IPS-15b (cell line): ENCODE measurements around the gene LSP1.

Source experiments
- H3K27me3 ChIP-seq: one replicate; pipeline ENCODE4 v1.6.1; 2013; ENCODE audit warnings: low read length; ENCODE audit not compliant: control insufficient read depth, insufficient read depth
- H3K36me3 ChIP-seq: one replicate; pipeline ENCODE4 v1.6.1; 2013; ENCODE audit warnings: low read length; ENCODE audit not compliant: control insufficient read depth, insufficient read depth
- H3K4me1 ChIP-seq: one replicate; pipeline ENCODE4 v1.6.1; 2013; ENCODE audit warnings: mild to moderate bottlenecking, low read length; ENCODE audit not compliant: control insufficient read depth, insufficient read depth
- H3K4me3 ChIP-seq: one replicate; pipeline ENCODE4 v1.5.1; 2013; ENCODE audit warnings: low read depth, low read length
- H3K9ac ChIP-seq: one replicate; pipeline ENCODE4 v1.6.1; 2013; ENCODE audit warnings: low read depth, mild to moderate bottlenecking, low read length
- H3K9me3 ChIP-seq: one replicate; pipeline ENCODE4 v1.6.1; 2013; ENCODE audit warnings: mild to moderate bottlenecking, low read length; ENCODE audit not compliant: control insufficient read depth, insufficient read depth

LSP1 gene

DNA sequence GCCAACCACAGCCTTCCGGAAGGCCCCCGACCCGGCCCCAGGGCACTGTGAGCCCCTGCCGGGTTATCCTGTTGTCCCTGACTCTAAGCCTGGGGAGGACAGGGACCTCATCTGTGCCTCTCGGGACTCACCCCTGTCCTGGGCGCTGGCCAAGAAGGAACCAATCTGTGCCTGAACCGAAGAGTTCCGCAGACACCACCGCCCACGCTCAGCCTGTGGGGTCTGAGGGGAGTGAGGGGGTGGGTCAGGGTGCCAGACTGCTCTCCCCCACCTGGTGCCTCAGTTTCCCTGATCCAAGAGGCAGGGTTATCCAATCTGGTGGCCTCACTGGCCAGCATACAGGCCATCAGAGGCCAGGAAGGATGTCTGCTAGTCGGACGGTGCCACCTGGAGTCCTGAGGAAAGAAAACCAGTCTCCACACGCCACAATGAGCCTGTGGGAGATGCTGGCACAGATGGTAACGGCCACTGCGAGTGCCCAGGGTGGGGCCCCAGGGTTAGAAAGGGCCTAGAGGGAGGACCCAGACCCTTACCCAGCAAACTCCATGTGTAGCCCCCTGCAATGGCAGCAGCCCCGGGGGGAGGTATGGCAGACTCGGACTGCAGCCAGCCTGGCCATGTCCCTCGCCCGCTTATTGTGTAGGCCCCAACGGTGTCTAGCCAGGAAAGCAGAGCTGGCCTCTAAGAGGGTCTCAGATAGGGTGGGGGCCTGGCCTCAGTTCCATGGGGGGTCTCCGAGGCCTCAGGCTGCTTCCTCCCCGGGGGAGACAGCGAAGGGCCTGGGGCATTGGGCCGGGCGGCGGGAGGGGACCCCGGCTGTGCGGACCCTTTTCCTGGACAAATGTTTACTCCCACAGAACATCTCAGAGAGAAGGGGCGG lies 65.8 kb downstream of the LSP1 start:
- Histone ChIP-seq H3K4me1 (no peaks in the 10 kb centered on the region), H3K9me3 (no peaks in the 10 kb centered on the region), H3K4me3 (no peak overlapping the region), H3K9ac (no peak overlapping the region), H3K27me3 (no peaks in the 10 kb centered on the region), H3K36me3 (no peaks in the 10 kb centered on the region)

DNA sequence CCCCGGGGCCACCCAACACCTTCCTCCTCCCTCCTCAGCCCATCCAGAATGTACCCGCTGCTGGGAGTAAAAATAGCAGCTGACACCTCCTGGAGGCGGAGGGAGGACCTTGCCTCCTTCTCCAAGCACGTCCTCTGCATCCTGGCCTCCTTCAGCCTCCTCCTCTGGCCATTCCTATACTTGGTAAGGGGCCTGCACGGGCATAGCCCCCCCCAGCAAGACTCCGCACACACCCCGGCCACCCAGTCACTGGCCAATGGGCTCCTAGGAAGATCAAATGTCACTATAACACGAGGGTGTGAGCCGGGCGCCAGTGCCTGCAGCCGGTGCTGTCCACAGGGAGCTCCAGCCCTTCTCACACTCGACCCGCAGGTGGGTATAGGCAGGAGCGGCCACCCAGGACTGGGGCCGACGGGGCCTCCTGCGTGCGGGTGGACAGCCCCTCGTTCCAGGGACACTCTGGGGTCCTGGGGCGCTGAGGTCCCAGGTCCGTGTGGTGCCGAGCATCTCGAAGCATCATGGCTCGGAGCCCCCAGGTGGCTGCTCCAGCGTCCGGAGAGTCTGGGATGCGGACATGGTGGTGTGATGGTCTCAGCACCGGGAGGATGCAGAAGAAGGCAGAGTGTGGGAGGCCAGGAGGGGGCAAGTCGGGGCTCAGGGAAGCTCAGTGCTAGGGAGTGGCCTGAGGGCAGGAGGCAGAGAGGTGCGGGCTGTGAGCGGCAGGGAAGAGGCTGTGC lies 66.7 kb downstream of the LSP1 start, which contains the start of gene TNNT3:
Gene TNNT3, plus strand, starts transcription at position 313 of the 737 bp plus-strand sequence. CDS start 3,172 bp downstream, outside the sequence.
- Histone ChIP-seq H3K4me1 (no peaks in the 10 kb centered on the region), H3K4me3 (no peak within 1 kb of the TSS), H3K9ac (no peak within 1 kb of the TSS), H3K36me3 (no peaks in the 10 kb centered on the region), H3K27me3 (no peaks in the 10 kb centered on the region), H3K9me3 (no peaks in the 10 kb centered on the region)

DNA sequence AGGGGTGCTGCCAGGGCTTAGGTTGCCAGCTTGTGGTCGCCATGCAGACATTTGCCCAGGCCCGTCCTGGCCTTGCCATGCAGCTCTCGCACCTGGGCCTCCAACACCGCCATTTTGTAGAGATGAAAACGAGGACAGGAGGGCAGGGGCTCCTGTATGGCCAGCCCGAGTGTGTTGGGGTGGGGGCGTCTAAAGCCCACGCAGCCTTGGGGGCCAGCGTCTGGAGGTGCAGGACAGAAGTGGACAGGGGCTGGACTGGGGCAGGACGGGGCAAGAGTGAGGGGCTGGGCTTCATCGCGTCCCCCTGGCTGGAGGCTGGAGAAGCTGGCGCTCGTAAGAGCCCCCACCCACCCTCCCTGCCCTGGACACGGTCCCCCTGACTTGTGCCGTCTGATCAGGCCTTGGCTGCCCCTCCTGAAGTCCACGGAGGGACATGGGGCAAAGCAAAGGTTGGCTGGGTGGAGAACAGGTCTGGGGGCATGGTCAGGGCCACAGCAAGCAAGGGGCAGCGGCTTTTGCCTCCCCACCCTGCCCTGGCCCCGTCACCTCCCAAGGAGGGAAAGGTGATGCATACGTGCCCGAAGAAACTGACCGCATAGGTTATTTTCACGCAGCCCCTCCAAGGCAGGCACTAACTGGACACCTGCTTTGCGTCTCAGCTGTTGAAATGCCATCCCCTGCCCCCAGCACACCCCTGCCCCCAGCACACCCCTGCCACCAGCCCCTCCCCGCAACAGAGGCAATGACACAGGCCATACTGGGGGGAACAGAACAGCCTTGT lies 67.4 kb downstream of the LSP1 start:
- Histone ChIP-seq H3K4me3 (no peak overlapping the region), H3K9me3 (no peaks in the 10 kb centered on the region), H3K4me1 (no peaks in the 10 kb centered on the region), H3K27me3 (no peaks in the 10 kb centered on the region), H3K36me3 (no peaks in the 10 kb centered on the region), H3K9ac (no peak overlapping the region)

DNA sequence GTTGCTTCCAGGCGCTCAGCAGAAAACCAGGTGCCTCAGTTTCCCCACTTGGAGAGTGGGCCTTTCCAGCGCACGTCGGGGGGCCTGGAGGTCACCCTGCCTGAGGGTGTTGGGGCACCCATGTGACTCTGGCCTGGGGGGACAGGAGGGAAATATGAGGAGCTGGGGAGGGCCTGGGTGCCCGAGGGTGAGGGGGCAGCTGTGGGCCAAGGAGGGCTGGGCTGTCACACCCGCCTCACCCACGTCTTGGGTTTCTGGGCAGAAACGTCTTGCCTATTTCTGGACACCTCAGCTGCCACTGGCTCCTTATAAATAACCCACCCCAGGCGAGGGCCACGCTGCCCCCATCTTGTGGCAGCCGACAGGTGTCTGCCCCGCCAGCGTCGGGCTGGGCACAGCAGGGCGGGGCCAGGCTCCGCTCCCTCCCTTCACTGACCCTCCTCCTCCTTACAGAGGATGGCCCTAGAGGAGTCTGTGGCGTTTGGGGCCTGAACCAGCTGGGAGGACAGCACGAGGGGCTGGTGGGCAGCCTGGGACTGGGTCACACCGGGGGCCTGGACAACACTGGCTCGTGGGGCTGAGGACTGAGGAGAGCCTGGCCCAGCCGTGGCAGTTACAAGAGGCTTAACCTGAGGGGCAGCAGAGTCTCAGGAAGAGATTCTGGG lies 68.2 kb downstream of the LSP1 start:
- H3K4me1 ChIP-seq: no peaks in the 10 kb centered on the region

DNA sequence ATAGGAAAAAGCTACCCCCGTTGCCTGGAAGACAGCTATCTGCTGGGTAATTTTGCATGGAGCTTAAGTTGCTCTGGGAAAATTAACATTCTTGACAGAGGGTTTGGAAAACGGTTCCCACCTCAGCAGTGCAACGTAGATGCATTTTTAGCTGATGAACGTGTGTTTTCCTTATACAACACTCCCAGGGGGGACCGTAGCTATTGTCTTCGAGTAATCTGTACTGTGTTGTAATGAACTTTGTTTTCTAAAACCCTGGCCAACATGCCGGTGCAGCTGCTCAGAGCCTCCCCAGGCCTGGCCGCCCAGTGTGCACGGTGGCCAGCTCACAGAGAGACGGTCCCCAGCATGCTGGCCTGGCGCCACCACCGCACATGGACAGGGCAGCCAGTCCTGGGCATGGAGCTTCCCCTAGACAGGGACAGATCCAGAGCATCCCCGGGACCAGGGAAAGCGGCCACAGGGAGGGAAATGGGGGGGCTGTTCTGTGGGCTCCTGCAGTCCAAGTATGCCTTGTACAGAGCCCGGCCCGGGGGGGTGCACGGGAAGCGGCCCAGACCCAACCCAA lies 68.8 kb downstream of the LSP1 start:
- H3K4me1 ChIP-seq: no peaks in the 10 kb centered on the region
- H3K9ac ChIP-seq: no peak overlapping the region
- no peaks in the 10 kb centered on the region for H3K36me3 ChIP-seq
- no peak overlapping the region for H3K4me3 ChIP-seq
- no peaks in the 10 kb centered on the region for H3K9me3 ChIP-seq
- no peaks in the 10 kb centered on the region for H3K27me3 ChIP-seq

More for the DNA sequence above, 68.2 kb downstream of the LSP1 start:
- Histone ChIP-seq H3K4me3 (no peak overlapping the region), H3K36me3 (no peaks in the 10 kb centered on the region), H3K9me3 (no peaks in the 10 kb centered on the region), H3K9ac (no peak overlapping the region), H3K27me3 (no peaks in the 10 kb centered on the region)

DNA sequence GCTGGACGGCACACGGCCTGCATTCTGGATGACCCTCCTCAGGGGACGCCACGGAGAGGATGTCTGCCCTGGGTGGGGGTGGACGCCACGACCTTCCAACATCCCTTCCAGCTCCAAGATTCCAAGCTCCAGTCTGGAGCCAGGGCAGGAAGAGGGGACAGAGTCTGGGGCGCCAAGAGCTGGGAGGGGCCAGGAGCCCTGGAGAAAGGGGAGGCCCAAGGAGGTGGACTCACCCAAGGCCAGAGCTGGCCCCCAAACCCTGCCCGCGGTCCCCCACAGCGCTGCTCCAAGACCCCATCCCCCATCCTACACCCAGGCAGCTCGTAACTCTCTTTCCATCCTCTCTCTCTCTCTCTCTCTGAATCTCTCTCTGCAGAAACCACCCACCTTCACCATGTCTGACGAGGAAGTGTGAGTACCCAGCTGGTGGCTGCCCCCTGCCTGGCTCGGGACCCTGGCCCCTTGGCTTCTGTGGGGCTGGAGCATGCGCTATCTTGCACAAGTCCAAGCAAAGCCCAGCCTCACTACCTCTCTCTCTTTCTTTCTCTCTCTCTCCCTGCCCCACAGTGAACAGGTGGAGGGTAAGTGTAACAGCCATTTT lies 69.7 kb downstream of the LSP1 start:
- H3K4me1 ChIP-seq: no peaks in the 10 kb centered on the region
- H3K36me3 ChIP-seq: no peaks in the 10 kb centered on the region
- no peak overlapping the region for H3K9ac ChIP-seq
- H3K9me3 ChIP-seq: no peaks in the 10 kb centered on the region
- no peaks in the 10 kb centered on the region for H3K27me3 ChIP-seq
- H3K4me3 ChIP-seq: no peak overlapping the region

DNA sequence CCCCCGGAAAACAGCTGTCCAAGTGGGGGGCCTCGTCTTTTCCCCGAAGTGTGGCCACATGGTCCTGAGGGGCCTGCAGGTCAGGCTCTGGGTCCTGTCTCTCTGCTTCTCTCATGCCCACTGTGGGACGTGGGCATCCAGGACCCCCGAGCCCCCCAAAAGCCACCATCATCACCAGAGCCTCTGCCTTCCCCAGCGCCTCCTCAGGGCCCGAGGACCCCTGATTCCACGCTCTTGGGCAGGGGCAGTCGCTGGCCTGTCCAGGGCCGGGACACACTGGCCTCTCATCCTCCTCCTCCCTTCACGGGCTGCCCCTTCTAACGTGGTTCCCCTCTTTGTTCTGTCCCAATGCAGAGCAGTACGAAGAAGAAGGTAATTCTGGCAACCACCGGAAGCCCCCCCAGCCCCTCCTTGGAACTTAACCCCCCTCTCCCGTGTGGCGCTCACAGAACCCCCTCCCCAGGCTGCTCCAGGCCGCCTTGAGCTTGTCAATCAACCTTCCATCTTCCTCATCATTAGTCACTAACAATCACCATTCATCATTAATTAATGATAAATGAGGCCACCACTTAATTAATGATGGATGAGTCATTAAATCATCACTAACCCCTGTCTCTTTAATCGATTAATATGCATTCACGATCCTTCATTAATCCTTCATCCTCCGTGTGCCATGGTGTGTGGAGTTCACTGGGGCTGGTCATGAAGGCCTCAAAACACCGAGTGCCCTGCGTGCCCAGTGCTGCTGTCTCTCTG lies 70.5 kb downstream of the LSP1 start:
- H3K9ac ChIP-seq: no peak overlapping the region
- H3K4me3 ChIP-seq: no peak overlapping the region
- H3K4me1 ChIP-seq: no peaks in the 10 kb centered on the region
- no peaks in the 10 kb centered on the region for H3K36me3 ChIP-seq
- H3K27me3 ChIP-seq: no peaks in the 10 kb centered on the region
- H3K9me3 ChIP-seq: no peaks in the 10 kb centered on the region

DNA sequence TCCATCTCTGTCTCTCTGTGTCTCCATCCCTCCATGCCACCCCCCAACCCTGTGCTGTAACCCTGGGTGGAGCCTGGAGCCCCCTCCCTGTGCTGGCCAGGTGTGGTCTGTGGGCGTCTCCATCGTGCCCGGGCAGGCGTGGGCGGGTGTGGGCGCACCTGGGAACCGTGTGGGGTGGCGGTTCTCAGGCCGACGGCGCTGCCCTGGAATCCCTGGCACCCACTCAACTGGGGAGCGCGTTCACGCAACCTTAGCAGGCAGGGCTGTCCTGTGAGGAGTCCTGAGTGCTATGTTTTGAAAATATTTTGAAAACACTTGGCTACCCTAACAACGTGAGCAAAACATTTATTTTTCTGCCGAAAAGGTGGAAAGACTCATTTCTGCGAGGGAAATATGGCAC lies 71.3 kb downstream of the LSP1 start:
- H3K4me1 ChIP-seq: no peaks in the 10 kb centered on the region
- H3K27me3 ChIP-seq: no peaks in the 10 kb centered on the region
- no peak overlapping the region for H3K9ac ChIP-seq
- H3K4me3 ChIP-seq: no peak overlapping the region
- H3K36me3 ChIP-seq: no peaks in the 10 kb centered on the region
- no peaks in the 10 kb centered on the region for H3K9me3 ChIP-seq

DNA sequence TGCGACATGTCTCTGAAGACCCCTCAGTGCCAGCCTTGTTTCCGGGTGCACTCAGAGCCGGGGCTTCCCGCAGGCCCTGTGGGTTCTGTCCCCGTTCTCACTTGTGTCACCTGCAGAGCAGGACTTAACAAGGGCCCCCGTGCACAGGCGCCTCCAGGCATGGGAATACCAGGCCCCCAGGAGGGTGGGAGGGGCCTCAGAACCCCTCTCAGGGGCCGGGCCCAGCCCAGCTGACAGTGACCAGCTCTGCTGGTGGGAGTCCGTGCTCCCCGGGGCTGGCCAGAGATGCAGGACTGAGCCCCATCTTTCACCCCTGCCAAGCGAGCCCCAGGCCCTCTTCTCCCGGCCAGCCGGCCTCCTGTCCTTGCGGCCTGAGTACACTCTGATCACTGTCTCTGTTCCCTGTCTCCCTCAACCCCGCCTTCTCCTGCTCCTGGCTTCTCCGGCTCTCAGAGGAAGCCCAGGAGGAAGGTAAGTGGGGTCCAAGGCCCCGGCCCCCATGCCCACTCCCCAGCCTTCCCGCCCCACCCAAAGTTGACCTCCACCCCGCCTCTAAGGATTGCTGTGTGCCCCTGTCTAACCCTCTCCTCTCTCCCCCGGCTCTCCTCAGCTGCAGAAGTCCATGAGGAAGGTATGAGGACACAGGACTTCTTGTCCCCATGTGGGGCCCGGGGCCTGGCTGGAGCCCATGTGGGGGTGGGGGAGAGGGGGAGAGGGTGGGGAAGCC lies 71.9 kb downstream of the LSP1 start:
- no peaks in the 10 kb centered on the region for H3K36me3 ChIP-seq
- H3K27me3 ChIP-seq: no peaks in the 10 kb centered on the region
- H3K4me1 ChIP-seq: no peaks in the 10 kb centered on the region
- no peak overlapping the region for H3K9ac ChIP-seq
- no peak overlapping the region for H3K4me3 ChIP-seq
- no peaks in the 10 kb centered on the region for H3K9me3 ChIP-seq
